Activated CD4-positive, alpha-beta memory T cell treated with anti-CD3 and anti-CD28 coated beads for 36 hours (primary cell): ENCODE results near the gene DCLK1. TPM values are rescaled to one million over a fixed set of nuclear protein-coding genes. Genes with fewer than 3 reads are reported as not detected.

Experiments used
- CTCF ChIA-PET: fragments of 350-600 bp; sonication (Branson Sonifier 250); formaldehyde crosslinking; loops from one replicate; lab custom pipeline; 2021; ENCODE audit warnings: antibody characterized with exemption, inconsistent platforms; lab: Charles Lee
- POLR2A ChIA-PET: fragments of 350-600 bp; sonication (Branson Sonifier 250); formaldehyde crosslinking; loops from one replicate; lab custom pipeline; 2021; ENCODE audit warnings: antibody characterized with exemption; lab: Charles Lee
- DNase-seq: peaks from one replicate; pipeline ENCODE4 v3.0.0-alpha.2; 2020
- H3K27ac Mint-ChIP-seq: one replicate; pipeline ENCODE4 v1.8.0; 2021; ENCODE audit warnings: mixed read lengths
- H3K27me3 Mint-ChIP-seq: one replicate; pipeline ENCODE4 v1.8.0; 2021; ENCODE audit warnings: mixed read lengths
- H3K36me3 Mint-ChIP-seq: one replicate; pipeline ENCODE4 v1.8.0; 2021; ENCODE audit warnings: mixed read lengths
- H3K4me1 Mint-ChIP-seq: one replicate; pipeline ENCODE4 v1.8.0; 2021; ENCODE audit warnings: low read depth, mixed read lengths
- H3K4me3 Mint-ChIP-seq: one replicate; pipeline ENCODE4 v1.8.0; 2021; ENCODE audit warnings: mild to moderate bottlenecking, mixed read lengths
- H3K9me3 Mint-ChIP-seq: one replicate; pipeline ENCODE4 v1.8.0; 2021; ENCODE audit warnings: mixed read lengths
- intact Hi-C: fragments of 100-400 bp; cut with micrococcal nuclease; formaldehyde crosslinking; loops from one replicate; pipeline ENCODE4 v1.15.1; 2023
- total RNA-seq, 2 experiments: library from RNA; stranded (reverse); gene quantifications; one replicate each; pipeline ENCODE4 v1.2.3, GENCODE V29; 2021

Gene DCLK1
- not detected for total RNA-seq

- ChIA-PET CTCF (no interaction called here), POLR2A (no interaction called here)
- Mint-ChIP-seq H3K36me3 (no peaks in the 10 kb centered on the region), H3K27ac (no peak within 1 kb of the TSS), H3K4me3 (no peak within 1 kb of the TSS), H3K27me3 (peaks cover 22% of the 10 kb centered on the region), H3K4me1 (no peaks in the 10 kb centered on the region), H3K9me3 (no peaks in the 10 kb centered on the region)
- intact Hi-C loops = no loop called here
- DNase-seq = no peak
Measured at GRCh38 chr13:36131222-36131930, at the start of gene DCLK1. DCLK1 (minus strand) TSS chr13:36131382.

- DNase-seq = no peak
- no peaks in the 10 kb centered on the region for H3K4me1 Mint-ChIP-seq
- no peaks in the 10 kb centered on the region for H3K9me3 Mint-ChIP-seq
- H3K36me3 Mint-ChIP-seq = no peaks in the 10 kb centered on the region
- H3K27ac Mint-ChIP-seq = no peak overlapping the region
- no peak overlapping the region for H3K4me3 Mint-ChIP-seq
- intact Hi-C loops = no loop called here
- no peaks in the 10 kb centered on the region for H3K27me3 Mint-ChIP-seq
- ChIA-PET POLR2A (no interaction called here), CTCF (interaction anchor here (0.7 kb wide), 1 partner anchor 21 kb away, joined by 4 read pairs; no protein-coding TSS in a partner anchor)
Measured at GRCh38 chr13:36175621-36176020, 44.4 kb upstream of the DCLK1 start.

GRCh38 chr13:36174923-36175322, 43.7 kb upstream of the DCLK1 start:
- H3K9me3 Mint-ChIP-seq = no peaks in the 10 kb centered on the region
- no peaks in the 10 kb centered on the region for H3K27me3 Mint-ChIP-seq
- CTCF ChIA-PET = interaction anchor here (0.7 kb wide), 1 partner anchor 22 kb away, joined by 4 read pairs; no protein-coding TSS in a partner anchor
- H3K27ac Mint-ChIP-seq = no peak overlapping the region
- H3K4me3 Mint-ChIP-seq = no peak overlapping the region
- intact Hi-C loops = no loop called here
- H3K4me1 Mint-ChIP-seq = no peaks in the 10 kb centered on the region
- no peaks in the 10 kb centered on the region for H3K36me3 Mint-ChIP-seq
- POLR2A ChIA-PET = no interaction called here
- DNase-seq = no peak

GRCh38 chr13:36173571-36174322, 42.6 kb upstream of the DCLK1 start:
- POLR2A ChIA-PET = no interaction called here
- Mint-ChIP-seq H3K4me3 (no peak overlapping the region), H3K27me3 (no peaks in the 10 kb centered on the region), H3K9me3 (no peaks in the 10 kb centered on the region), H3K27ac (no peak overlapping the region), H3K36me3 (no peaks in the 10 kb centered on the region), H3K4me1 (no peaks in the 10 kb centered on the region)
- intact Hi-C loops = no loop called here
- CTCF ChIA-PET = no interaction called here
- DNase-seq = no peak

- Mint-ChIP-seq H3K27me3 (no peaks in the 10 kb centered on the region), H3K36me3 (no peaks in the 10 kb centered on the region), H3K9me3 (no peaks in the 10 kb centered on the region), H3K4me3 (no peak overlapping the region), H3K4me1 (no peaks in the 10 kb centered on the region), H3K27ac (no peak overlapping the region)
- ChIA-PET CTCF (no interaction called here), POLR2A (no interaction called here)
- no peak for DNase-seq
- intact Hi-C loops = no loop called here
Measured at GRCh38 chr13:36166046-36166445, 34.9 kb upstream of the DCLK1 start.

GRCh38 chr13:36163809-36164308, 32.7 kb upstream of the DCLK1 start:
- H3K27me3 Mint-ChIP-seq = no peaks in the 10 kb centered on the region
- ChIA-PET POLR2A (no interaction called here), CTCF (no interaction called here)
- H3K9me3 Mint-ChIP-seq = no peaks in the 10 kb centered on the region
- intact Hi-C loops = no loop called here
- H3K36me3 Mint-ChIP-seq = no peaks in the 10 kb centered on the region
- H3K4me3 Mint-ChIP-seq = no peak overlapping the region
- no peaks in the 10 kb centered on the region for H3K4me1 Mint-ChIP-seq
- H3K27ac Mint-ChIP-seq = no peak overlapping the region
- DNase-seq = no peak

- no peak overlapping the region for H3K4me3 Mint-ChIP-seq
- CTCF ChIA-PET = no interaction called here
- H3K9me3 Mint-ChIP-seq = no peaks in the 10 kb centered on the region
- POLR2A ChIA-PET = no interaction called here
- no peaks in the 10 kb centered on the region for H3K4me1 Mint-ChIP-seq
- no peaks in the 10 kb centered on the region for H3K36me3 Mint-ChIP-seq
- intact Hi-C loops = no loop called here
- no peak overlapping the region for H3K27ac Mint-ChIP-seq
- no peaks in the 10 kb centered on the region for H3K27me3 Mint-ChIP-seq
- DNase-seq = no peak
Measured at GRCh38 chr13:36163286-36163685, 32.1 kb upstream of the DCLK1 start.

- Mint-ChIP-seq H3K4me3 (no peak overlapping the region), H3K36me3 (no peaks in the 10 kb centered on the region), H3K27me3 (peaks cover 4% of the 10 kb centered on the region), H3K27ac (no peak overlapping the region), H3K9me3 (peaks cover 6% of the 10 kb centered on the region), H3K4me1 (no peaks in the 10 kb centered on the region)
- no peak for DNase-seq
- ChIA-PET CTCF (no interaction called here), POLR2A (no interaction called here)
- intact Hi-C loops = no loop called here
Measured at GRCh38 chr13:36160297-36160696, 29.1 kb upstream of the DCLK1 start.

- no peak for DNase-seq
- CTCF ChIA-PET = no interaction called here
- H3K27ac Mint-ChIP-seq = no peak overlapping the region
- no peaks in the 10 kb centered on the region for H3K36me3 Mint-ChIP-seq
- H3K4me3 Mint-ChIP-seq = no peak overlapping the region
- H3K4me1 Mint-ChIP-seq = no peaks in the 10 kb centered on the region
- peaks cover 4% of the 10 kb centered on the region for H3K27me3 Mint-ChIP-seq
- POLR2A ChIA-PET = no interaction called here
- intact Hi-C loops = no loop called here
- H3K9me3 Mint-ChIP-seq = peaks cover 6% of the 10 kb centered on the region
Measured at GRCh38 chr13:36158611-36159010, 27.4 kb upstream of the DCLK1 start.

- DNase-seq = no peak
- Mint-ChIP-seq H3K27me3 (peaks cover 4% of the 10 kb centered on the region), H3K4me3 (no peak overlapping the region), H3K27ac (no peak overlapping the region), H3K9me3 (peaks cover 6% of the 10 kb centered on the region), H3K4me1 (no peaks in the 10 kb centered on the region), H3K36me3 (no peaks in the 10 kb centered on the region)
- POLR2A ChIA-PET = no interaction called here
- intact Hi-C loops = no loop called here
- CTCF ChIA-PET = no interaction called here
Measured at GRCh38 chr13:36157480-36157879, 26.3 kb upstream of the DCLK1 start.

- H3K27ac Mint-ChIP-seq = no peak overlapping the region
- ChIA-PET POLR2A (no interaction called here), CTCF (no interaction called here)
- H3K4me1 Mint-ChIP-seq = no peaks in the 10 kb centered on the region
- peaks cover 15% of the 10 kb centered on the region for H3K9me3 Mint-ChIP-seq
- no peak for DNase-seq
- intact Hi-C loops = no loop called here
- H3K27me3 Mint-ChIP-seq = peaks cover 4% of the 10 kb centered on the region
- no peaks in the 10 kb centered on the region for H3K36me3 Mint-ChIP-seq
- H3K4me3 Mint-ChIP-seq = no peak overlapping the region
Measured at GRCh38 chr13:36154567-36155291, 23.5 kb upstream of the DCLK1 start.

- ChIA-PET POLR2A (no interaction called here), CTCF (no interaction called here)
- intact Hi-C loops = no loop called here
- no peak overlapping the region for H3K4me3 Mint-ChIP-seq
- no peak for DNase-seq
- peaks cover 16% of the 10 kb centered on the region for H3K9me3 Mint-ChIP-seq
- H3K27me3 Mint-ChIP-seq = peaks cover 4% of the 10 kb centered on the region
- H3K27ac Mint-ChIP-seq = no peak overlapping the region
- H3K36me3 Mint-ChIP-seq = no peaks in the 10 kb centered on the region
- no peaks in the 10 kb centered on the region for H3K4me1 Mint-ChIP-seq
Measured at GRCh38 chr13:36151591-36151990, 20.4 kb upstream of the DCLK1 start.
